Ishikawa (cell line): ENCODE results near the gene C3orf52.

Experiments used
- CEBPB ChIP-seq: IDR thresholded peaks from 2 replicates; pipeline ENCODE4 v1.6.1; 2012
- CREB1 ChIP-seq: IDR thresholded peaks from 2 replicates; pipeline ENCODE4 v1.6.1; 2012; ENCODE audit warnings: low read depth
- EGR1 ChIP-seq: IDR thresholded peaks from 2 replicates; pipeline ENCODE4 v1.6.1; 2012
- EP300 ChIP-seq: IDR thresholded peaks from 2 replicates; pipeline ENCODE4 v1.6.1; 2012; ENCODE audit warnings: borderline replicate concordance
- FOXM1 ChIP-seq: IDR thresholded peaks from 2 replicates; pipeline ENCODE4 v1.6.1; 2012; ENCODE audit warnings: low read depth, borderline replicate concordance
- NFIC ChIP-seq: IDR thresholded peaks from 2 replicates; pipeline ENCODE4 v1.6.1; 2012
- RAD21 ChIP-seq: IDR thresholded peaks from 2 replicates; pipeline ENCODE4 v1.6.1; 2012; ENCODE audit warnings: low read depth
- TAF1 ChIP-seq: IDR thresholded peaks from 2 replicates; pipeline ENCODE4 v1.6.1; 2012; ENCODE audit warnings: low read depth, mild to moderate bottlenecking
- TCF12 ChIP-seq: IDR thresholded peaks from 2 replicates; pipeline ENCODE4 v1.6.1; 2012; ENCODE audit warnings: low read depth
- TEAD4 ChIP-seq: IDR thresholded peaks from 2 replicates; pipeline ENCODE4 v1.6.1; 2012
- YY1 ChIP-seq: IDR thresholded peaks from 2 replicates; pipeline ENCODE4 v1.6.1; 2012; ENCODE audit warnings: low read depth
- ZBTB7A ChIP-seq: IDR thresholded peaks from 2 replicates; pipeline ENCODE4 v1.6.1; 2012; ENCODE audit warnings: low read depth
- TF ChIP-seq, protein P1 (sequence below): IDR thresholded peaks from 2 replicates; pipeline ENCODE4 v1.6.1; 2012; ENCODE audit warnings: low read depth, mild to moderate bottlenecking
- TF ChIP-seq, protein P2 (sequence below): IDR thresholded peaks from 2 replicates; pipeline ENCODE4 v1.6.1; 2012
- TF ChIP-seq, protein P3 (sequence below): IDR thresholded peaks from 2 replicates; pipeline ENCODE4 v1.6.1; 2012

The C3orf52 gene

DNA sequence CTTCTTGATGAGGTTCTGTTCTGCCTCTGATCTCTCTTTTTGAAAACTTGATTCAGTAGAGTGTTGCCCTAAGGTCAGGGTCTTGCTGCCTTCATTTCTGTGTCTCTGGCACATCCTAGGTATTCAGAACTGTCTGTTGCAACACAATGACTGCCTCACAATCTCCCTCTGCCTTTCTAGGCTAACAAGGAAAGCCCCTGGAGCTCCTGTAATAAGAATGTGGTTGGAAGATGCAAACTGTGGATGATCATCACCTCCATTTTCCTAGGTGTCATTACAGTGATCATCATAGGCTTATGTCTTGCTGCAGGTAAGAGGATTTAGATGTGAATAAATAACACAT lies 7.0 kb downstream of the C3orf52 start:
- no peak for TF ChIP-seq EGR1
- TF ChIP-seq ZBTB7A = no peak
- TF ChIP-seq TEAD4 = no peak
- TF ChIP-seq RAD21 = no peak
- no peak for TF ChIP-seq TAF1
- TF ChIP-seq, protein P1, sequence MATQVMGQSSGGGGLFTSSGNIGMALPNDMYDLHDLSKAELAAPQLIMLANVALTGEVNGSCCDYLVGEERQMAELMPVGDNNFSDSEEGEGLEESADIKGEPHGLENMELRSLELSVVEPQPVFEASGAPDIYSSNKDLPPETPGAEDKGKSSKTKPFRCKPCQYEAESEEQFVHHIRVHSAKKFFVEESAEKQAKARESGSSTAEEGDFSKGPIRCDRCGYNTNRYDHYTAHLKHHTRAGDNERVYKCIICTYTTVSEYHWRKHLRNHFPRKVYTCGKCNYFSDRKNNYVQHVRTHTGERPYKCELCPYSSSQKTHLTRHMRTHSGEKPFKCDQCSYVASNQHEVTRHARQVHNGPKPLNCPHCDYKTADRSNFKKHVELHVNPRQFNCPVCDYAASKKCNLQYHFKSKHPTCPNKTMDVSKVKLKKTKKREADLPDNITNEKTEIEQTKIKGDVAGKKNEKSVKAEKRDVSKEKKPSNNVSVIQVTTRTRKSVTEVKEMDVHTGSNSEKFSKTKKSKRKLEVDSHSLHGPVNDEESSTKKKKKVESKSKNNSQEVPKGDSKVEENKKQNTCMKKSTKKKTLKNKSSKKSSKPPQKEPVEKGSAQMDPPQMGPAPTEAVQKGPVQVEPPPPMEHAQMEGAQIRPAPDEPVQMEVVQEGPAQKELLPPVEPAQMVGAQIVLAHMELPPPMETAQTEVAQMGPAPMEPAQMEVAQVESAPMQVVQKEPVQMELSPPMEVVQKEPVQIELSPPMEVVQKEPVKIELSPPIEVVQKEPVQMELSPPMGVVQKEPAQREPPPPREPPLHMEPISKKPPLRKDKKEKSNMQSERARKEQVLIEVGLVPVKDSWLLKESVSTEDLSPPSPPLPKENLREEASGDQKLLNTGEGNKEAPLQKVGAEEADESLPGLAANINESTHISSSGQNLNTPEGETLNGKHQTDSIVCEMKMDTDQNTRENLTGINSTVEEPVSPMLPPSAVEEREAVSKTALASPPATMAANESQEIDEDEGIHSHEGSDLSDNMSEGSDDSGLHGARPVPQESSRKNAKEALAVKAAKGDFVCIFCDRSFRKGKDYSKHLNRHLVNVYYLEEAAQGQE = no peak
- TF ChIP-seq, protein P2, sequence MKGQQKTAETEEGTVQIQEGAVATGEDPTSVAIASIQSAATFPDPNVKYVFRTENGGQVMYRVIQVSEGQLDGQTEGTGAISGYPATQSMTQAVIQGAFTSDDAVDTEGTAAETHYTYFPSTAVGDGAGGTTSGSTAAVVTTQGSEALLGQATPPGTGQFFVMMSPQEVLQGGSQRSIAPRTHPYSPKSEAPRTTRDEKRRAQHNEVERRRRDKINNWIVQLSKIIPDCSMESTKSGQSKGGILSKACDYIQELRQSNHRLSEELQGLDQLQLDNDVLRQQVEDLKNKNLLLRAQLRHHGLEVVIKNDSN = no peak
- no peak for TF ChIP-seq NFIC
- TF ChIP-seq CEBPB = no peak
- no peak for TF ChIP-seq CREB1
- no peak for TF ChIP-seq YY1
- TF ChIP-seq, protein P3, sequence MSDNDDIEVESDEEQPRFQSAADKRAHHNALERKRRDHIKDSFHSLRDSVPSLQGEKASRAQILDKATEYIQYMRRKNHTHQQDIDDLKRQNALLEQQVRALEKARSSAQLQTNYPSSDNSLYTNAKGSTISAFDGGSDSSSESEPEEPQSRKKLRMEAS = no peak
- TF ChIP-seq TCF12 = no peak
- no peak for TF ChIP-seq FOXM1
- no peak for TF ChIP-seq EP300

DNA sequence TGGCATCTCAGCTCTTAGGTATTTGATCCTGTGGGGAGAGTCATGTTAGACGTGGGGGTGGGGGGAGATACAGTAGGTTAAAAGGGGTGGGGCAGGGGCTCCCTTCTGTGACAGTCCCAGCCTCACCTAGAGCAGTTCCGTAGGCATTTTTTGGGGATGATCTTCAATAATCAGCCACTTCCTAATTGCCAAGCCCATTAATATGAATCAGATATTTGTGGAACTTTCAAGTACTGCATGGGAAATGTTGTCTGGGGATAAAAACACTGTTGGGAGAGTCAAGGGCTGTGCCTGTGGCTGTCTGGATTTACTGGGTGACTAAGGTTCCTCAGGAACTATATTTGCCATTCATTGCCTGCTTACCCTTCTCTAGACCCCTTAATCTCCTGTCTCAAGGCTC lies 9.5 kb downstream of the C3orf52 start:
- TF ChIP-seq TAF1 (no peak), TCF12 (no peak), ZBTB7A (no peak), TEAD4 (no peak), NFIC (no peak)
- TF ChIP-seq, protein P1 = no peak
- TF ChIP-seq, protein P2 = no peak

DNA sequence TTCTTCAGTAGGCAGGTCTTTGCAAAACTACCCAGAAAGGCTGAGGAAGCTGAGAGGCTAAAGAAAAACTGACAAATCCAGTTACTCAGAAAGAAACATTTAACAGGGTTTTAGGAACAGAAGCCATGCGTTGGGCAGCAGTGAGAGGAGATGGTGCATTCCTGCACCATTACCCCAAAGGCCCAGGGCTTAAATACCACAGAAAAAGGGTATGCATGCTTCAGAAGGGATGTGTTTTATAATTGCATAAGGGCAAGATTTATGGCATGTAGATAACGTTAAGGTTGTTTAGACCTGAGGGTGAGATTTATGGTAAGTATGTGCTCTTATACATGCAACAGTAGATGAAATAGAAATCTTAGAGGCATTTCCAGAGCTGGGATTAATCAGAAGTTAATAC lies 10.0 kb downstream of the C3orf52 start:
- TF ChIP-seq TEAD4 = no peak
- no peak for TF ChIP-seq NFIC
- TF ChIP-seq YY1 = no peak
- TF ChIP-seq, protein P1 = no peak
- TF ChIP-seq TAF1 = no peak
- TF ChIP-seq, protein P2 = no peak
- TF ChIP-seq TCF12 = no peak
- TF ChIP-seq, protein P3 = no peak
- no peak for TF ChIP-seq ZBTB7A
- no peak for TF ChIP-seq RAD21
- TF ChIP-seq EP300 = no peak

DNA sequence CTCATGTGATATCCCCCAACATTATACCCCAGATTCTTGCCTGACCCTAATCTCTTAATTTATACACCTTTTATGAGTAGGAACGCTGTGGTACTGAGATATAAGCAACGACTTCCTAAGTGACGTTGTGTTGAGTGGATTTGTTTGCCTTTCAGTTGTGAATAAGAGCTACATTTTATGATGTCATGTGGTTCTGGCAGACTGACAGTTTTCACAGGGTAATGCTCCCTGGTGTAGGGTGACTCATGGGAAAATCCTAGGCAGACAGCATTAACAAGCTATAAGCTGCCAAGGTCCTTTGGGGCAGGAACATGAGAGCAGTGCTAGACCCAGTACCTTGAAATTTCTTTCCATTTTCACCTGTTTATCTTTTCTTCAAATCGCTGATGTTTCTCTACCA lies 11.2 kb downstream of the C3orf52 start:
- TF ChIP-seq, protein P1 = no peak
- TF ChIP-seq CREB1 (peak; percentile 49; the same call in 1 of the 2 replicates), TEAD4 (no peak), NFIC (peak; percentile 57), YY1 (no peak)
